GM18526 (cell line): Measurements from ENCODE around the gene ZCCHC4.

Experiments
- POLR2A ChIP-seq: IDR thresholded peaks from 3 replicates; pipeline ENCODE4 v1.6.1; 2011; ENCODE audit not compliant: insufficient read length; ENCODE audit errors: extremely low read depth

Gene ZCCHC4

DNA sequence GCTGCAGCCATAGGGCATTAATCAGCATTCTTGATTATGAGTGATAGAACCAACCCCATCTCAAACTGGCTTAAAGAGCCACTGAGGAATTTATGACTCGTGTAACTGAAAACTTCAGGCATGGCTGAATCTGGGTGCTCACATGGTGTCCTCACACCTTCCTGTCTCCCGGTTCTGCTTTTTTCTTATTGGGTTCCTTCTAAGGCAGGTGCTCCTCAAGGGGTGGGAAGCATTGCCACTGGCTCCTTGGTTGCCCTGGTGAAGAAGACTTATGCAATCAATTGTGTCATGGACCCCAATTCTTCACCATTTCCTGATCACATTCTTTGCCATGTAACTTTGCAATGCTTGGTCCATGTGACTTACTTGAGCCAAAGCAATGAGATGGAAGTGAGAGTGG, 4.3 kb upstream of the ZCCHC4 start:
- no peak for TF ChIP-seq POLR2A

DNA sequence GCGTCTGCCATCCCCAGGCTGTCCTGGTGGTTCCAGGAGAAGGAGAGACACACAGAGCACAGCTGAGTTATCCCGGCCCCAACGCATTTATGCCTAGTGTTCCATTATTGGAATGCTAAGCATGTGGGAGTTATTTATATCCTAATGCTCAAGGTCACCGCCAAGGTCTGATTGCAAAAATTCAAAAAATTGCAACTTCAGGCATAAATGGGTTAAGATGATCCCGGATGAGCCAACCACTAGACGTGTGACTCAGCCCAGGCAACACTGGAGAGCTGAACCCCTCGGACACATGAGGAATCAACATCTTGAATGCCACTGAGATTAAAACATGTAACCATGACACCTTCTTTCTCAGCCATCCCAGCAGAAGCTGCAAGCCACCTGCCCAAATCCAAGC, 3.8 kb upstream of the ZCCHC4 start:
- TF ChIP-seq POLR2A = no peak

DNA sequence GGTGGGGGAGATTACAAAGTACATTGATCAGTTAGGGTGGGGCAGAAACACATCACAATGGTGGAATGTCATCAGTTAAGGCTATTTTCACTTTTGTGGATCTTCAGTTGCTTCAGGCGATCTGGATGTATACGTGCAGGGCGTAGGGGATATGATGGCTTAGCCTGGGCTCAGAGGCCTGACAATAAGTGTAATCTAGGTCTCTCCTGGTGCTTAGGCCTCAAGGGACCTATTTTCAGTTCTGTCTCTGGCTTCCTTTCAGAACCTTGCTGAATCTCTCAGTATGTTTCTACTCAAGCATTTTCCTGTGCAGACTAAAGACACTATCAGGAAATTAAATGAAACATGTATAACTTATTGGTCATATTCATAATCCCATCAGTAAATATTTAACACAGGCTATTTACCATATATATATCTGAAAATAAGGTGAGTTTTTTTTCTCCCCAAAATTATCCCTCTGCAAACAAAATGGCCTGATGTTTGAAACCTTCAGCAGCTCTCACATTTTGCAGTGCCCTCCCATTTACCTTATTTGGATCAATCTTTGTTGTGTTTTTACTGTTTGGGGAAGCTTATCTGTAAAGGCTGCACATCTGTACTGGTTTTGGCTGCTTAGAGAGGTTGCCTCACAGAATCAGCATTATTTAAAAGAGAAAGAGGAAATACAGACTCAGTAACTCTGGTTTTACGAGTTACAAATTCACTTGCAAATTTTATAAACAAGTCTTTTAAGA, 2.3 kb upstream of the ZCCHC4 start:
- no peak for TF ChIP-seq POLR2A

DNA sequence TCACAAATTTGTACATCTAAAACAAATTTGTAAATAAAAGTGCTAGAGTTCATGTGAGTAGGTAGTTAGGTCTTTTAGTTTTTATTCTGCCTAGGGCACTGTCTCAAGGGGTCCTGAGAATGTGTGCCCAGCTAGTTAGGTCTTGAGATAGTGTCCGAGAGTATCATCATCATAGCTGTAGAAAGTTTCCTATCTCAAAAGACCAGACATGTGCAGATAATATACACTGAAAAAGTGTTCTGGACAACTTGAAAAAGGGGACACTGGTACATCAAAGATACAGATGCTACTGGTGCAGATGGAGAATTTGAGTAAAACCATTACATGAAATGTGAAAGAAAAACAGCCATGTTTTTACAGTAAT, 1.8 kb upstream of the ZCCHC4 start:
- no peak for TF ChIP-seq POLR2A

DNA sequence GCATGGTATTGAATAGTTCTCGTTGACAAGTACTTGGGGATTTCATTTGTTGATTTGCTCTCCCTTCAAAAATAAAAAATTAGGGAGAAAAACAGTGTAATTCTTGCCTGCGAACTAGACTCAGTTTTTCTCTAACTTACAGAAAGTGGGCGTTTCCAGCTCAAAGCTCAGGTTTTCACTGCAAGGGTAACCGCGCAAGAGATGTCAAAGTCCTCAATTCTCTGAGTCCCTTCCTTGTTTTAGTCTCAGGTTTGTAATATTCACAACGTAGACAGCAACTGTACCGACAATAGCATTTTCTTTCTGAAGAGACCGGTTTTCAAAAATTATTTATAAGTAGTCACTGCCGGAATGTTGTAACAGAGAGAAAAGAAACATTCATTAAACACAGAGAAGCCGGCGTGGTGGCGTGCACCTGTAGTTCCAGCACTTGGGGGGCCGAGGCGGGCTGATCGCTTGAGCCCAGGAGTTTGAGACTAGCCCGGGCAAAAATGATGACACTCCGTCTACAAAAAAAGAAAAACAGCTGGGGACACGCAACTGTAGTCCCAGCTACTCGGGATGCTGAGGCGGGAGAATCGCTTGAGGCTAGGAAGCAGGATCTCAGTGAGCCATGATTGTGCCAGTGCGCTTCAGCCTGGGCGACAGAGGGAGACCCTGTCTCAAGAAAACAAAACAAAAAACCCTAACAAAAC, 774 bp downstream of the ZCCHC4 start:
- TF ChIP-seq POLR2A = no peak

DNA sequence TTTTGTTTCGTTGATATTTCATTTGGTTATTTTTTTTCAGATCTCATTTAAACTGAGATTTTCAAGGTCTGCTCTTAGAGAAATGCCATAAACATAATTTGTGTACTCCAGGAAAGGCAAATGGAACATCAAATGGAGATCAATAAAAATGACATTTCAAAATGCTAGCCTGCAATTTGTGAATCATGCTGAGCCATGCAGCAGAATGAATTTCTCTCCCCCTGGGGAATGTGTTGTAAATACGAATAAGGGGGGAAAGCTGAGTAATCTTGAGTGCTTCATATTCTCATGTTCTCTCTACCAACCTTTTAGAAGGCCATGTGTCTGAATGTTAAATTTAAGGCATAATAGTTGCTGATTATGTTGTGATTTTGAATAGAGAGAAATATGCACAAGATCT, 7.8 kb downstream of the ZCCHC4 start:
- no peak for TF ChIP-seq POLR2A

DNA sequence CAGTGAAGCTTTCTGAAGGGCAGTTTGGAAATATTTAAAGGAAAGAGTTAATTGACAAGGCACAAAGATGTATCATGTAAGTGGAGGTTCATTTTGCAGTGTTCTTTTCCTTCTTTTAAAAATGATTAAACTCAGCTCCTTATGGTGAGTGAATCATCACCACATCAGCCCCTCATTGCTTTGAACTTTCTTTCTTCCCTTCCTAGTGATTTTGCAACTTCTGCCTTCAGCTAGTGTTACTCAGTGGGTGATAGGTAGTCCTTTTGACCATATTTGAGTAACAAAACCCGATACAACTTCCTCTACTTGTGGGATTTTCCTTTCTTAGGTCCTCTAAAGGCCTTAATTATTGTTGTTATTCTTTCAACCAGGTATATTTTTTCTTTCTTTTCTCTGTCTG, 8.2 kb downstream of the ZCCHC4 start:
- no peak for TF ChIP-seq POLR2A

DNA sequence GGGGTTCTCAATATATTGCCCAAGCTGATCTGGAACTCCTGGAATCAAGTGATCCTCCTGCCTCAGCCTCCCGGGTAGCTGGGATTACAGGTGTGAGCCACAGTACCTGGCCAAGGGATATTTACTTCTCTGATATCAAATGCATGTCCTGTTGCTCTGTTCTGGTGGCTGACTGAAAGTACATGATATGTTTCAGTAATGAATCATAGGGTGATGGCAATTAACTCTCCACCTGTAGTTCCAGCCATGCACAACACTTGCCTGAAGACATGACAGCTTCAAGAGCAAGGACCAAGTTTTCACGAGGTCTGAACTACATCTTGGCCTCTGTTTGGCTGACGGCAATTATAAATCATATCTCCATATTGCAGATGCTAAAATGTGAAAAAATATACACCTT, 9.1 kb downstream of the ZCCHC4 start:
- no peak for TF ChIP-seq POLR2A

DNA sequence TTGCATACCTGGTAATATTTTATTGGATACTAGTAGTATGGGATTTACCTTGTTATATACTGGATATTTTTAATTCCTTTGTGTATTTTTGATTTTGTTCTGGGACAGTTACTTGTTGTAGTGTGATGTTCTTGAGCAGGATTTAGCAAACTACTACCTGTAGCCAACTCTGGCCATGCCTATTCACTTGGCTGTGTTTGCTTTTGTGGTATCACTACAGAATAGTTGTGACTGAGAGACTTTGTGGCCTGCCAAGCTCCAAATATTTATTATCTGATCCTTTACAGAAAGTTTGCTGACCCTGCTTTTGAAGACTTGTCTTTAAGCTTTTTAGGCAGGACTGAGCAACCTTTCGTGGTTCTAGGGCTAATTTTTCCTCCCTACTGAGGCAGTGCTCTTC, 17.8 kb downstream of the ZCCHC4 start:
- TF ChIP-seq POLR2A = no peak

DNA sequence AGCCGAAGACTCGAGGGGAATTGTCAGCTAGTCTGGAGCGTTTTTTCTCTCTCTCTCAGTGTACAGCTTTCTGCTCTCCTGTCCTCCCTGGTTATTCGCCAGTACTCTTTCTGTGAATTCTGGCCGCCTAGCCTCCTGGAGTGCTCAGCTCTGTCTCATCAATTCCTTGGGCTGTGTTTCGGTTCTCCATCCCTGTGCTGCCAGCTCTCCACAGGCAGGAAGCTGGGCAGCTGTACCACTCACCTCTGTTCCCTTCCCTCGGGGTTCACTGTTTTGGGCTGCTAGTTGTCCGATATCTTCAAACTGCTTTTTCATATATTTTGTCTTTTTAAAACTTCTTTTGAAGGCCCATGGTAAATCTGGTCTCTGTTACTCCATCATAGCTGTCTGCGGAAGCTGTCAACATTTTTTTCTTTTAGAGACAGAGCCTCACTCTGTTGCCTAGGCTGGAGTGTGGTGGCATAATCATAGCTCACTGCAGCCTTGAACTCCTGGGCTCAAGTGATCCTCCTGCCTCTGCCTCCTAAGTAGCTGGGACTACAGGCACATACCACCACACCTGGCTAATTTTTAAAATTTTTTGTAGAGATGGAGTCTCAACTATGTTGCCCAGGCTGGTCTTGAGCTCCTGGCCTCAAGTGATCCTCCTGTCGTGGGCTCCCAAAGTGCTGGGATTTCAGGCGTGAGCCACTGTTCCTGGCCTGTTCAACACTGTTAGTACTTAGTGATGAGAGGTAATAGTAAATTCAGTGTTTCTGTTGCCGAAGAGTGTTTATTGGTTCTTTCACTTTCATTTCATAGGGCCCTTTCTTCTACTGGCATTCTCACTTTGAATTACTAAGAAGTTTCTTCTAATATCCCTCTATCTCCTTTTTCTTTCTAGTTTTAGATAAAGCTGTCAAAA, 18.6 kb downstream of the ZCCHC4 start:
- no peak for TF ChIP-seq POLR2A

DNA sequence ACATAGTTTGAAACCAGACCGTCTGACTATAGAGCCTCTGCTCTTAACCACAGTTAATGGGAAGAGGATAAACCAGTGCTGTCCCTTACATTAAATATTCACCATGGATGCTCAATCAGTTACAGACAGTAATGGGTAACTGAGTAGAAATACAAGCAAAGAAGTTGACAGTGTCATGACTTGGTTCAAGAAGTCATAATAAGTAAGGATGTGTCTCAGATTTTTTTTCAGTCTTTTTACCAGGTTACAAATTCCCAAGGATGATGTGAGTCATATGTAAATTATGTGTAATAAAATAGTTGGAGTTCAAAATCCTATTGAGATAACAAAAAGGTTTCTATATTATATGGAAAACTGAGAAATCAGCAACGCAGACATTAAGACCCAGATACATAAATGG, 31.1 kb downstream of the ZCCHC4 start:
- TF ChIP-seq POLR2A = no peak

DNA sequence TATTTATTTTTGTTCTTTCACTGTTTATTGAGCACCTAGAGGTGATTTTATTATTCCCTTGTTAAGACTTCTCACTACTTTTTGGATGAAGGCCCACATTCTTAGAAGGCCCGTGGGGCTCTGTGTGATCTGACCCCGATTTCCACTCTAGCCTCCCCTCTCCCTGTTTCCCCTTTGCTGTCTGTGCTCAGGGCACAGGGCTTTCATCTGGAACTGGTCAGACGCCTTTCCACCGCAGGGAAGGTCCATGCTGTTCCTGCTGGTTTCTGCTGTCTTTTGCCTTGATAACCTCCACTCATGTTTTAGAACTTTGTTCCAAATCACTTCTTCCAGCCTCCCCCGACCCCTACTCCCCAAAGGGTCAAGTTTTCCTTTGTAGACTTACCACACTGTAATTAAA, 33.2 kb downstream of the ZCCHC4 start:
- TF ChIP-seq POLR2A = no peak

DNA sequence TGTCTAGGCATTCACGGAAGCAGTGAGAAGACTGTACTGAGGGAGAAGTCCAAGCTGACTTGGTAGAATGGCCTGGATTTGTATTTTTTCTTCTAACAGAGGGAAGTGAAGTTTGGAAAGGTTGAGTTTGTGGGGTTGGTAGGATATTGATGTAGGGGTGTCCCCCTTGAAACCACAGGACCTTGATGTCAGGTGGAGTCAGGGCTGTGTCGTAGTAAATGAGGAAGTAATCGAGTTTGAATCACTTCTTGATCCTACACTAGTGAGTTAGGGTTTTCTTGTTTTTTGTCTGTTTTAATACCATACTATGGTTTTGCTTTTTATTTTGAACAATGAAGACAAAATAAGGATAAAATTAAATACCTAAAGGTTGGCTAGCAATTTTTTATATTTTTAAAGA, 34.3 kb downstream of the ZCCHC4 start:
- no peak for TF ChIP-seq POLR2A

DNA sequence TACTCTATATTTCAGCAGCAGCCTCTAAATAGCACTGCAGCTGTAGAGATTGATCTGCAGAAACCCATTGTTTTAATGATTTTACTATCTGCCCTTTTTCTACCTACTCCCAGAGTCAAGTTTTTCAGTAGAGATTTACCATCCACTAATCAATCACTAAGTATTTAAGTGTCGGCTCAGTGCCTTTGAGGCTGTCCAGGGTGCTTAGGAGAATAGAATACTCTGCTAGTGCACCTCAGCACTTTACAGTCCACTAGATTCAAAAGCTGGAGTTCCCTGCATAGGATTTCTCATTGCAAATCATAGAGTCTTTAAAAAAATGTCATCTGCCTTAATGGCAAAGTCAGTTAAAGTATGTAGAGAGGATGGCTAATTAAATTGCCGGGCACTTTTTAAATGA, 34.9 kb downstream of the ZCCHC4 start:
- TF ChIP-seq POLR2A = no peak

DNA sequence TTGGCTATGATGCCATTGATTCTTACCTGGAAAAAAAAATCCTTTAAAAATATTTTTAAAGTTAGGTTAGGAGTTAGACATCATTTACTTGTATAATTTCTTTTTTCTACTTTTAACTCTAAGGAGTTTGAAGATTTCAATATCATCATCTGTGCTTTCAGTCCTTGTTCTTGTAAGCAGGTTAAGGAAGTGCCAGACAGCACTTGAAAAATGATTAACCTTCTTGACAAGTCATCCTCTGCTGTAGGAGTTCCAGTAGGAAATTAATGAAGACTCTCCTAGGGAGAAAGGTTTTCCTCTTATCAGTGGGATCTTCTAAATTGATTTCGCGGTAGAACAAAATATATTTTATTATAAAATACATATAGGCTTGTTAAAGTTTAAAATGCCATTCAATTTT, 35.4 kb downstream of the ZCCHC4 start:
- no peak for TF ChIP-seq POLR2A

DNA sequence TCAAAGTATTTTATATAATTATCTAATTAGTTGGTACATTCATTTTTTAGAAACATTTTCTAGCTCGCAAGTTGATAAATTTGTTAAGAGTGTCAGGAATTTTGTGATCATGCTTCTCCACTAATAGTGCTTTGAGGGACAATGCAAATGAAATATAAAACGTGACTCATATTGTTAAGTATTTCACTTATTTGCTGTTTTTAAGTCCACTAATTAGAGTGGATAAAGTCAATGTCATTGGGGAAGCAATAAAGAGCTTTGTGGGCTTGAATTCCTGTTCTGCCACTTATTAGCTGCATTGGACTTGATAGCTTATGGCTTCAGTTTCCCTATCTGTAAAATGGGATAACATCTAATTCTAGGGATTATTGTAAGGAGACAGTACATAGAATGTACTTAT, 38.0 kb downstream of the ZCCHC4 start:
- TF ChIP-seq POLR2A = no peak

DNA sequence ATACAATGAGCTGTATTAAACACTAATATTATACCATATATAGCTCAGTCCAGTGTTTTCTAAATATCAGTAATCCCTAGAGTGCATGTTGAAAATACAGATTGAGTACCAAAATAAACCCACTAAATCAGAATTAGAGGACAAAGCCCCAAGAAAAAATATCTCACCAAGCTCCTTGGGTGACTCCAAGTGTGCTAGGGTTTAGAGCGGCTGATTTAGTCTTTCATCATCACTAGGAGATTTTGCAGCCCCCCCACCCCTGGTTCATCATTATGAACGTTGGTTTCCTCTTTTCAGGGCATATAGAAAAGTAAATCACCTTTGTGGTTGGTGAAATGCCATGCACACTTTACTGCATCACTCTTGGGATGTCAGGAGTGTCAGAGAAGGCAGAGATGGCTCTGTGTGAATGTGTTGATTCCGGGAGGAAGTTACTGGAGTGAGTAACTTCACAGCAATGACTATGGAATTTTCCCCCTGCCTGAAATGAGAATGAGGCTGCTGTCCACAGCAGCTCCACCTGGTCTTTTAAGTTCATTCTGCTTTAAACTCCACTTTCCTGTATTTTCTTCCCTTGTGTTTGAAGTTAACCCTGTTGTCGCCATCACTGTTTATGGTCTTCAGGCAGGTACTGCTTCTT, 39.3 kb downstream of the ZCCHC4 start:
- TF ChIP-seq POLR2A = no peak
